Measurements from ENCODE around the gene ELFN1.

ELFN1 gene

DNA sequence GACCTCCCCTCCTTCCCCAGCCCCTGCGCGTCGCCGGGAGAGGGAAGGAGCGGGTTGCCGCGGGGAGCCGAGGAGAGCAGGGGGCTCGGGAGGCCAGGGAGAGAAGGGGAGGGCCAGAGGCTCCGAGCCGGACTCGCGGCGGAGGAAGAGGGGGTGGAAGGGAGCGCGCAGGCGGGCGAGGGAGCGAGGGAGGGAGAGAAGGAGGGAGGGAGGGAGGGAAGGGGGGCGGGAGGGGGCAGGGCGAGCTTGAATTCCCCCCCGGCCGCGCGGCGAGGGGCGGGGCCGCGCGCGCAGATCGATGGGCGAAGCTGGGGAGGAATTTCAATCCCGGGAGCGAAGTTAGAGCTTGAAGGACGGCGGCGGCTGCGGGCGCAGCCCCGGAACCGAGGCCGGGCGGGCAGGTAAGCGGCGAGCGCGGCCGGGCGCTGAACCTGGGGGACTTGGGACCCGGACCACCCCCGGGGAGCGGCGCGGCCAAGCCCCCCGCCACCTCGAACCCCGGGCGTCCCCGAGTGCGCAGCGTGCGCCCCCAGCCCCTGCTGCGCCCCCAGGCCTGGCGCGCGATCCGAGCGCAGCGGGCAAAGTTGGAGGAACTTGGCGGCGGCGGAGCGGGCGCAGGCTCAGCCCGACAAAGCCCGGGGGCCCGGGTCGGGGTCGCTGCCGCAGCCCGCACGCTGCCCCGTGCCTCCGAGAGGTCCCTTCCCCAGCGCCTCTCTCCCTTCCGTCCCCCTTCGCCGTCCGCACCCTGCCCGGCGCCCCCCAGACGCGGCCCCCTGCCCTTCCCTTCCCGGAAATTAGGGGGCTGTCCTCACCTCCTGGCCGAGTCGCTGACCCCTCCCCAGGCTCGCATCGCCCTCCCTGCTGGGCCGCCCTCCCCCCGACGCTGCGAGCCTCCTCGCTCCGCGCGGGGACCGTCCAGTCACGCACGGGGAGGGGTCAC lies at the start of gene ELFN1:
Gene ELFN1, plus strand, starts transcription at position 324 of the 940 bp plus-strand sequence. CDS start 74,320 bp downstream, outside the sequence.
- DNase-seq = no peak

DNA sequence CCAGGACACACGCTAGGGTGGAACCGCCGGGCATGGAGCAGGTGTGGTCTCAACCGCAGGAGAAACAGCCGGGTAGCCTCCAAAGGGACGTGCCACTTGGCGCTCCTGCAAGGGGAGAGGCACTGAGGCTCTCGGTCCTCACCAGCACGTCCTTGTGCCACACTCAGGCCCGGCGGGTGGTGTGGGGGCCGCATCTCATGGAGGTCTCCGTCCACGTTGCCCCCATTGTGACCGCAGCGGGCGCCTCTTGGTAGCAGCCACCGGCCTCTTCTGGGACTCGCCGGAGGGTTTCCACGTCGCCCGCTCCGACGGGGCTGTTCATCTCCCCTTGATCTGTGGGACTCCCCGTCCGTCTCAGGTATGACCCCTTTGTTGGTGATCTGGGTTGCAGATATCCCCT lies 49.2 kb upstream of the ELFN1 start:
- no peak for DNase-seq

DNA sequence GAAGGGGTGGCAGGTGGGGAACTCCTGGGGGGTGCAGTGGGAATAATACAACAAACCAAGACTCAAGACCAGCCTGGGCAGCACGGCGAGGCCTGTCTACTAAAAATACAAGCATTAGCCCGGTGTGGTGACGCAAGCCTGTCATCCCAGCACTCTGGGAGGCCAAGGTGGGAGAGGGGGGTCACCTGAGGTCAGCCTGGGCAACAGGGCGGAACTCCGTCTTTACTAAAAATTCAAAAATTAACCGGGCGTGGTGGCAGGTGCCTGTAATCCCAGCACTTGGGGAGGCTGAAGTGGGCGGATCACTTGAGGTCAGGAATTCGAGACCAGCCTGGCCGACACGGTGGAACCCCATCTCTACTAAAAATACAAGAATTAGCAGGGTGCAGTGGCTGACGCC lies 48.4 kb upstream of the ELFN1 start:
- no peak for DNase-seq

GRCh38 chr7:1622441-1622840 lies 47.6 kb upstream of the ELFN1 start:
- no peak for DNase-seq

- DNase-seq = no peak
Observed at GRCh38 chr7:1623810-1624209, 46.3 kb upstream of the ELFN1 start.

DNA sequence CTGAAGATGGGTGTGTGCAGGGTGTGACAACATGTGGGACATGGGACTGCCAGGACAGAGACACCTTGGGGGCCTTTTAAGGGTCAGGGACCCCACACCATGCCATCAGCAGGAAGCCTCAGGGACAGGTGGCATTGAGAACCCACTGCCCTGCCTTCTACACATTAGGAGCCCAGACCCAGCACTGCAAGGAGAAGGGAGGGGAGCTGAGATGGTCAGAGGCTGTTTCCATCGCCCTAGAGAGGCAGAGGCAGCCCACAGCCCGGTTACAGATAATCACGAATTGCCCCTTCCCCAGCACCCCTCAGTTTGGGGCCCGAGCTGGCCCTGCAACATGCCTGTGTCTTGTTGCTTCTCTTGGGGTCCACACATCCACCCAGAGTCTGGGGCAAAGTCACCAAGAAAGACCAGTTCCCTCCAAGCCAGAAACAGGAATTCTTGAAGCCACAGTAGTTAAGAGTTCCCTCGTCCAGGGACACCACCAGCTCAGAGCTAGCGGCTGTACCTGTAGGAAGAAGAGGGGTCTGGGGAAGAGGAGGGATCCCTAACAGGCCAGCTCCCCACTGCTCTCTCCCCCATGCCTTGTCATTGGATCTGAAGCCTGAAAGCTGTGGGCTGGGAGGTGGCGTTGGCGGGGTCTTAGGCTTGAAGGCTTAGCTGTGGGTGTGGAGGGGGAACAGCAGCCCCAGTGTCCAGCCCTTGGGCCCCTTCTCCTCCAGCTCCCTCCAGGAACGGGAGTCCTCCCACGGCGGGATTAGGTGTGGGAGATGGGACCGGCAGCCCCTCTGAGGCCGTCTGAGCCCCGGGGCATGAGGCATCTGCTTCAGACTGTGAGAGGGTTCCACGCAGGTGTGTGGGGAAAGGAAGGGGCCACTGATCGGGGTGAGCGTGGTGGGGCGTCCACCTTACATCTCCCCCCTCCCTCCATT lies 44.8 kb upstream of the ELFN1 start:
- DNase-seq = no peak

DNA sequence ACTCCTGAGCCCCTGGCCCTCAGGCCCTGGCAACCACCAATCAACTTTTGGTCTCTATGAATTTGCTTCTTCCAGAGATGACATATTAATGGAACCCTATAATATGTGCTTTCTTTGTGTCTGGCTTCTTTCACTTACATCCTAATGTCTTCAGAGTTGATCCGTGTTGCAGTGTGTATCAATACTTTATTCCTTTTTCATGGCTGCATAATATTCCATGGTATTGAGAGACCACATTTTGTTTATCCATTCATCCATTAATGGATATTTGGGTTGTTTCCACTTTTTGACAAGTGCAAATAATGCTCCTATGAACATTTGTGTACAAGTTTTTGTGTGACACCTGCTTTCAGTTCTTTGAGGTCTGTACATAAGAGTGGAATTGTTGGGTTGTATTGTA lies 43.3 kb upstream of the ELFN1 start:
- DNase-seq = no peak

GRCh38 chr7:1630700-1631336 lies 39.3 kb upstream of the ELFN1 start:
- DNase-seq = no peak

DNA sequence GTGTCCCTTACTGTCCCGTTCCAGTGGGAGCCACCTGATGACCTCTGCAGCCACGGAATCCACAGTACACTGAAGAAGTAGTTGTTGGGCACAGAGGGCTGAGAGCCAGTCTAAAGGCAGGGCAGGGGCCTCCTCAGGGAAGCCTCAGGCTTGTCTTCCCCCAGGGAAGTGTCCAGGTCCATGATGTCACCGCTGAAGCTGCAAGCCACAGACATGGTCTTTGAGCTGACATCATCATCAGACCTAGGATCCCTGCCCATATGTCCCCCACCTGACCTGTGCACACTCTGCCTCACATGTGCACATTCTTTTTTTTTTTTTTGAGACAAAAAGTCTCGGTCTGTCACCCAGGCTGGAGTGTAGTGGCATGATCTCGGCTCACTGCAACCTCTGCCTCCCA lies 38.4 kb upstream of the ELFN1 start:
- DNase-seq = no peak

GRCh38 chr7:1632506-1632905 lies 37.6 kb upstream of the ELFN1 start:
- no peak for DNase-seq

GRCh38 chr7:1632916-1633785 lies 36.9 kb upstream of the ELFN1 start:
- DNase-seq = no peak

GRCh38 chr7:1635401-1635800 lies 34.7 kb upstream of the ELFN1 start:
- no peak for DNase-seq

DNA sequence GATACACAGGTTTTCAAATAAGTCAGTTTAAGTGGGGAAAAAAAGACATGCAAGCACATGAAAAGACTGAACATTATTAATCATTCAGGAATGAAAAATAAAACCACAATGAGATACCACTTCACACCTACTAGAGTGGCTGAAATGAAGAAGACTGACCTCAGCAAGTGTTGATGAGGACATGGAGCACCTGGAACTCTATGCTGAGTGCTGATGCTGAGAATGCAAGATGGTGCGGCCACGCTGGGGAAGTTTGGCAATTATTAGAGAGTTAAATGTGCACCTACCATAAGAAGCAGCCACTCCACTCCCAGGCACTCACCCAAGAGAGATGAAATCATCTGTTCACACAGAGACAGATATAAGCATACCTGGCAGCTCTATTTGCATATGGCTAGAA lies 32.9 kb upstream of the ELFN1 start:
- no peak for DNase-seq

DNA sequence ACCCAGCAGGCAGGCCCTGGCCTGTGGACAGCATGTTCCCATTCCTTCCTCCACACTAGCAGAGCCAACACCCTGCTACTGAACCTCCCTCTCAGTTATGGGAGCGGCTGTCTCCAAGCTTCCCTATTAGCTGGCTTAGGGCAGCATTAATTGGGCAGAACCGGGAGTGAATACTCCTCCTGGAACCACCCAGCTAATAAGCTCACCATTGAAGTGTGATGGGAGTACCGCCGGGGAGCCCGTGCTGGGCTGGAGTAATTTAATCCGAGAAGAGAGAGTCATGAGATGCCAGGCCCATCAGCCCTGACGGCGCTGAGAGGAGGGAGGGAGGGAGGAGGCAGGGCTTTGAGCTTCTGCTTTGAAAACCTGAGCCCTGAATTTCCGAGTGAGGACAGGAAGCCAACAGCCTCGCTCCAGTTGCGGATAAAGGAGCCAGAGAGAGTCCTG lies 31.8 kb upstream of the ELFN1 start:
- no peak for DNase-seq

DNA sequence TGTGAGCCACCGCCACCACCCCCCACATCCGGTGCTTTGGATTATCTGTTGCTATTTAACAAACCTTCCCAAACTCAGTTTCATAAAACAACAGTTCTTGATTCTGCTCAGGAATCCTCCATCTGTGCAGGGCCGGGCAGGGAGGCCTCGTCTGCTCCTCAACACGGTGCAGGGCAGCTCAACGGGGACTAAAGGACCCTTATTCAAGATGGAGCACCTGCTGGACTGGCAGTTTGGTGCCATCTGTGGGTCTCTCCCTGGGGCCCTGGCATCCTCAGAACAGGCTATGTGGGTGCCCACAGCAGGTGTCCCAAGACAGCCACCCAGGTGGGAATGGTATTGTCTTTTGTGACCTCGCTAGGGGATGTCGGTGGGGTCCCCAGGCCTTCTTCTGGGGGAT lies 31.0 kb upstream of the ELFN1 start:
- DNase-seq = no peak

DNA sequence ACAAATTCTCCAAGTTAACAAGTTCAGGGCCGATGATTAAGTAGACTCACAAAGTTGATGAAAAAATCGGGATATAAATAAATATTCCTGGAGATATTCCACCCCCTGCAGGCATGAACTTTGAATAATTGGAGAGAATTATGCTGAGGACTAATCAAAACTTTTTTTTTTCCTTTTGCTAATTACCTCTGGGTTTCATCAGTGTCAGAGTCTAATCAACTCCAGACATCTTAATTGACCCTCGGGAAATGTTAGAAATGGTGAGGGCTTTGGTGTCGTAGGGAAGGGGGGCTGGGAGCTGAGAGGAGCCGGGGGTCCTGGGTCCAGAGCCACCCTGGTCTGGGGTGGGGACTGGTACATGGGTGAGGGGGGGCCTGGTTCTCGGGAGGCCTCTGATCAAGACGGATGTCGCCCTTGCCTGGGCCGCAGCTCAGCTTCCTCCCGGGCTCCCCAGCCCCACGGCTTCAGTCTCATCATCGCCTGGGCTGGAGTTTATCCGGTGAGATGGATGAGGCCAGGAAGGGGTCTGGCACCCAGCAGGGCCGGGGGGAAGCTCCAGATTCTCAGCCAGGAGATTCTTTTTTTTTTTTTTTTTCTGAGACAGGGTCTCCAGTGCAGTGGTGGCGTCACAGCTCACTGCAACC lies 30.4 kb upstream of the ELFN1 start:
- no peak for DNase-seq

DNA sequence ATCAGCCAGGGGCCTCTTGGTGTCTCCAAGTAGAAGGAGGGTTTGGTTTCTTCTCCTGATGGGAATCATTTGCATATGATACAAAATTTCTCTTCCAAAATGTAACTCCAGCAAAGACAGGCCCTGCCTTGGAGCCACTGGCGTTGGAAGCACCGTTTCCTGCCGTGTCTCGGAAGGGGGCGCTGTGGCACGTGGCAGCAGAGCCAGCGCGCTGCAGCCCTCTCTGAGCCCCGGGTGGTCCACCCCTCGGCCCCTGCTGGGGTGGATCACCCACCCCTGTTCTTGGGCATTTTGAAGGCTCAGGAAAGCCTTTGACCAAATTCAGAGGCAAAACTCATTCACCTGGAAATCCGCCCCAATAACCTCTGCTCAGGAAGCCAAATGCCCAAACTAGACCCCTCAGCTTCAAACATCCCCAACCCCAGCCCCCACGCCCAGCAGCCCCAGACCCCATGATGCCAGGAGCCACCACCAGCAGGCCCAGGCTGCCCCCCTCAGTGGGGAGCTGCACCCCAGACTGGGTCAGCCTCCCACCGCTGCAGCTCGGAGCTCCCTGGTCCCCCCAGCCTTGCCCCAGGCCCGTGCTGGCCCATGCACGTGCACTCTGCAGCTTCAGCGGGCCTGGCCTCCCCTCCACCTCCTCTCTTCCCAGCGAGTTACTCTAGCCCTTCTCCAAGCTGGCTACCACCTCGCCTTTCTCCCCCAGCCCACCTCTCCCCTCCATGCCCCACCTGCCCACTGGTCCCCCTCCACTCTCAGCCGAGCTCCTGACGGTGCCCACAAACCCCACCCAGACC lies 29.5 kb upstream of the ELFN1 start:
- DNase-seq = no peak

- DNase-seq = no peak
Observed at GRCh38 chr7:1641173-1641572, 28.9 kb upstream of the ELFN1 start.

DNA sequence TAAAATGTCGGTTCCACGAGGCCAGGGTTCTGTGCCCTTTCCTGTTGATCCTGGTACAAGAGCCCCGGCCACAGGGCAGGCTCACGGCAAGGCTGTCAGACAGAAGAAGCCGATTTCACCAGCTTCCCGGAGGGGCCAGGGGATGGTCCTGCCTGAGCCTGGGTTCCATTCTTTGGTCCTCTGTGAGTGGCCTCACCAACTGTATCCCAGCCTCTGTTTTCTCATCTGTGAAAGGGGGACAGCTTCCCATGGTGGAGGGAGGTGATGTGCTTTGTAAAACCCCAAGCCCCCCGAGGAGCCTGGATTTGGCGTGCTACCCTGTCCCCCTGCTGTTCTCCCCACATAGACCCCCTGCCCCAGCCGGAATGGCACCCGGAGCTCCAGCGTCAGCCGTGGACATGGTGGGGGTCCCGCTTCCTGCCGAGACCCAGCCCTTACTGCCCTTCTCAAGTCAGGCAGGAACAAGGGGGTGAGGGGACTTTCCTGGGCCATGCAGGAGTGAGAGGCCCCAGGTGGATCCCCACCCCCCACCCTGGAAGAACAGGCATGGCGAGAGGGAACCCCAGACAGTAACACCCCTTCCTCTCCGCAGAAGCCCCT lies 28.3 kb upstream of the ELFN1 start:
- no peak for DNase-seq

DNA sequence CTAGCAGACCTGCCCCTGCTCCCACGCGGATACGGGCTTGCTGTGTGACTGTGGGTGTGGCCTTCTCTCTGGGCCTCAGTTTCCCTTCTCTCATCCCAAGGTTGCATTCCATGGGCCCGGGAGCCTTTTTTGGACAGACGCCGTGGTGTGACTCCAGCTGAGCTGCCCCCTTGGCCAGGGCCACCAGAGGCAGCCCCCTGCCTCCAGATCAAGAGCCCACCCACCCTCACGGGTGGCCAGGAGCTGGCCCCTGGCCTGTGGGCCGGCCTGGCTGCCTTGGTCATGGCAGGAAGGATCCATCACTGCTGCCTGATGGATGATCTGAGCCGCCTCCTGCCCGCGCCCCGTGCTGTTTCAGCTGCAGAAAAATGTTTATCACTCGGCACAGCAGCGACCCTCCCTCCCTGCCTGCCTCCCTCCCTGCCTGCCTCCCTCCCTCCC lies 27.8 kb upstream of the ELFN1 start:
- DNase-seq = no peak
